GM12878 (cell line): ENCODE measurements around the gene IL34. TPM values are rescaled to one million over a fixed set of nuclear protein-coding genes. Genes with fewer than 3 reads are reported as not detected.

ENCODE experiments used
- ATAC-seq: fragments of 200-7000 bp; cut with Tn5 transposase; 3 replicates; pipeline ENCODE4 v1.9.1; 2020; ENCODE audit warnings: mild to moderate bottlenecking, moderate library complexity
- BruUV-seq: library from RNA; stranded (reverse); fragments of 400-500 nt; replicated peaks from 2 replicates; lab custom pipeline; 2021; lab: Mats Ljungman, UMichigan
- CTCF ChIA-PET: fragments of 300-600 bp; sonication (Branson Sonifier 250); formaldehyde crosslinking; extraction: SDS; loops from one replicate; lab custom pipeline; 2021; ENCODE audit warnings: inconsistent platforms; lab: Yijun Ruan, JAX
- POLR2A ChIA-PET: fragments of 350-600 bp; formaldehyde crosslinking; extraction: SDS; loops from one replicate; lab custom pipeline; 2021; ENCODE audit warnings: inconsistent platforms; lab: Charles Lee
- RAD21 ChIA-PET: fragments of 300-600 bp; sonication (Branson Sonifier 250); formaldehyde crosslinking; loops from one replicate; lab custom pipeline; 2023; ENCODE audit warnings: antibody characterized with exemption; ENCODE audit not compliant: unreplicated experiment; lab: Charles Lee
- SMC1A ChIA-PET: fragments of 300-600 bp; sonication (Branson Sonifier 250); formaldehyde crosslinking; loops from one replicate; lab custom pipeline; 2023; ENCODE audit not compliant: unreplicated experiment, uncharacterized antibody; lab: Charles Lee
- DNase-seq: peaks from one replicate; pipeline ENCODE4 v3.0.0-alpha.2; 2011; ENCODE audit warnings: low read depth, low spot score
- FAIRE-seq: peaks from 3 replicates; lab custom pipeline; 2011; peaks lifted over from hg19 to GRCh38; lab: Jason Lieb, UNC
- H2AFZ ChIP-seq: 2 replicates; pipeline ENCODE4 v1.6.0; 2011; ENCODE audit warnings: low read depth, low read length, control low read depth; ENCODE audit not compliant: control insufficient read depth
- H3K27ac ChIP-seq: 2 replicates; pipeline ENCODE4 v1.5.1; 2011; ENCODE audit warnings: control low read depth; ENCODE audit not compliant: control insufficient read depth, insufficient read depth
- H3K27me3 ChIP-seq, 2 experiments: replicated peaks in 1 of 2; 2 replicates each; pipeline versions ENCODE4 v1.6.0 to v1.6.1; 2011; ENCODE audit warnings: low read length in 1 of 2; ENCODE audit not compliant: control insufficient read depth in 2 of 2, insufficient read depth in 2 of 2
- H3K36me3 ChIP-seq, 2 experiments: 2 replicates each; pipeline ENCODE4 v1.5.1; 2011; ENCODE audit warnings: low read length in 1 of 2; ENCODE audit not compliant: control insufficient read depth in 2 of 2, insufficient read depth in 2 of 2
- H3K4me1 ChIP-seq: 2 replicates; pipeline ENCODE4 v1.6.1; 2011; ENCODE audit warnings: mild to moderate bottlenecking, low read length, moderate library complexity, mixed read lengths; ENCODE audit not compliant: control insufficient read depth, insufficient read depth
- H3K4me2 ChIP-seq: 2 replicates; pipeline ENCODE4 v1.6.0; 2011; ENCODE audit warnings: control low read depth; ENCODE audit not compliant: control insufficient read depth, insufficient read depth
- H3K4me3 ChIP-seq: fragments of 200-600 bp; sonication (generic); 2 replicates; pipeline ENCODE4 v1.5.1; 2016
- H3K79me2 ChIP-seq: 2 replicates; pipeline ENCODE4 v1.6.0; 2011; ENCODE audit warnings: low read length; ENCODE audit not compliant: control insufficient read depth, insufficient read depth
- H3K9ac ChIP-seq: 2 replicates; pipeline ENCODE4 v1.8.0; 2011; ENCODE audit warnings: low read length, control low read depth, mixed read lengths; ENCODE audit not compliant: control insufficient read depth, insufficient read depth
- H3K9me3 ChIP-seq: replicated peaks from 3 replicates; pipeline ENCODE4 v1.5.1; 2011; ENCODE audit warnings: mild to moderate bottlenecking, low read length; ENCODE audit not compliant: control insufficient read depth, insufficient read depth
- H4K20me1 ChIP-seq: 2 replicates; pipeline ENCODE4 v1.6.0; 2011; ENCODE audit not compliant: control insufficient read depth, insufficient read depth
- BACH1 ChIP-seq: fragments of 450-650 bp; IDR thresholded peaks from 2 replicates; pipeline ENCODE4 v1.6.1; 2017; ENCODE audit warnings: mild to moderate bottlenecking, borderline replicate concordance
- CBX3 ChIP-seq: fragments of 200-600 bp; sonication (generic); IDR thresholded peaks from 2 replicates; pipeline ENCODE4 v1.6.1; 2016; ENCODE audit warnings: low read depth, borderline replicate concordance
- ELK1 ChIP-seq: IDR thresholded peaks from 2 replicates; pipeline ENCODE4 v1.6.1; 2012; ENCODE audit warnings: low read depth, low read length, improper control_type of control experiment
- NFYA ChIP-seq: IDR thresholded peaks from 2 replicates; pipeline ENCODE4 v1.6.1; 2011; ENCODE audit warnings: low read depth, mild to moderate bottlenecking, low read length, improper control_type of control experiment, borderline replicate concordance
- NFYB ChIP-seq: IDR thresholded peaks from 2 replicates; pipeline ENCODE4 v1.6.1; 2011; ENCODE audit warnings: low read depth, mild to moderate bottlenecking, low read length, improper control_type of control experiment, moderate library complexity; ENCODE audit not compliant: insufficient read depth
- NKRF ChIP-seq: fragments of 450-650 bp; conservative IDR thresholded peaks from 2 replicates; pipeline ENCODE4 v1.6.1; 2017; ENCODE audit warnings: mild to moderate bottlenecking, moderate library complexity
- POLR2AphosphoS5 ChIP-seq: IDR thresholded peaks from 2 replicates; pipeline ENCODE4 v1.6.1; 2011; ENCODE audit warnings: mild to moderate bottlenecking, low read length, inconsistent platforms
- SMARCA5 ChIP-seq: fragments of 450-650 bp; IDR thresholded peaks from 2 replicates; pipeline ENCODE4 v1.6.1; 2017; ENCODE audit warnings: mild to moderate bottlenecking
- STAT1 ChIP-seq: fragments of 450-650 bp; conservative IDR thresholded peaks from 2 replicates; pipeline ENCODE4 v1.6.1; 2014; ENCODE audit warnings: antibody characterized with exemption, mild to moderate bottlenecking
- TBL1XR1 ChIP-seq: IDR thresholded peaks from 2 replicates; pipeline ENCODE4 v1.6.1; 2012; ENCODE audit warnings: low read depth, low read length, improper control_type of control experiment
- TCF12 ChIP-seq: IDR thresholded peaks from 2 replicates; pipeline ENCODE4 v1.6.1; 2011; ENCODE audit warnings: low read depth, mild to moderate bottlenecking, low read length
- TCF3 ChIP-seq: IDR thresholded peaks from 2 replicates; pipeline ENCODE4 v1.6.1; 2012; ENCODE audit warnings: low read depth, mild to moderate bottlenecking, low read length, borderline replicate concordance; ENCODE audit not compliant: insufficient read depth
- ZZZ3 ChIP-seq: IDR thresholded peaks from 2 replicates; pipeline ENCODE4 v1.6.1; 2011; ENCODE audit warnings: low read depth; ENCODE audit not compliant: control insufficient read depth, insufficient read length
- WGBS: methylation state at CpG from one replicate; pipeline ENCODE4 v1.1.6; 2016; ENCODE audit warnings: low lambda C conversion rate; ENCODE audit not compliant: insufficient replicate concordance, insufficient coverage; ENCODE audit errors: missing lambda C conversion rate; 5-methylcytosine and 5-hydroxymethylcytosine counted together
- in situ Hi-C: fragments of 300-500 bp; cut with MboI; formaldehyde crosslinking; loops from 9 replicates; pipeline ENCODE4 v1.14.3; 2018; ENCODE audit warnings: mixed read lengths
- intact Hi-C: fragments of 100-400 bp; cut with micrococcal nuclease; formaldehyde crosslinking; loops from one replicate; pipeline ENCODE4 v1.14.2; 2022; ENCODE audit not compliant: unreplicated experiment
- polyA plus RNA-seq, 11 experiments: library from polyadenylated mRNA; depleted of rRNA in 4 of 11; unstranded in 6 of 11; stranded (reverse) in 5 of 11; fragments of >200 nt; fragmentation: Nextera tagmentation in 4 of 11; fragmentation: Illumina TruSeq in 1 of 11; extraction: Ambion mirVana in 4 of 11; extraction: Trizol in 1 of 11; gene quantifications; 1 replicate in 1 of 11; 2 replicates in 10 of 11; pipeline versions ENCODE4 v1.2.1 to v1.2.3, GENCODE V29; 2011 to 2016; ENCODE audit warnings: inconsistent platforms in 2 of 11, missing spikeins in 2 of 11, low read depth in 1 of 11
- total RNA-seq, 4 experiments: library from RNA; depleted of rRNA in 3 of 4; stranded (reverse); fragments of >200 nt in 3 of 4; fragmentation: Illumina TruSeq in 1 of 4; extraction: Trizol in 1 of 4; gene quantifications; 2 replicates each; pipeline versions ENCODE4 v1.2.1 to v1.2.3, GENCODE V29; 2013 to 2021
- TF ChIP-seq, protein P1 (sequence below): fragments of 150-350 bp; IDR thresholded peaks from 2 replicates; pipeline ENCODE4 v1.6.1; 2016; ENCODE audit warnings: low read depth, low read length
- TF ChIP-seq, protein P2 (sequence below): fragments of 450-650 bp; IDR thresholded peaks from 2 replicates; pipeline ENCODE4 v1.6.1; 2017; ENCODE audit warnings: low read depth, mild to moderate bottlenecking, moderate library complexity

Gene IL34
- total and polyA plus RNA-seq, 10 of the 15 experiments (the other 5 are each of a cell fraction or from before 2014, with no cell fraction given) = 0.27 to 0.40 TPM; not detected in 8

- H3K27ac ChIP-seq = no peak overlapping the region
- CTCF ChIA-PET = interaction anchor here (3.5 kb wide), 1 partner anchor 91 kb away, joined by 19 read pairs; no protein-coding TSS in a partner anchor
- H3K27me3 ChIP-seq = no peaks in the 10 kb centered on the region
- DNase-seq (no peak), ATAC-seq (no peak), FAIRE-seq (no peak)
- 37% methylated on average over 18 of the region's 18 CpGs for WGBS
- POLR2A ChIA-PET = interaction anchor here (0.6 kb wide), 1 partner anchor 1438 kb away, joined by 3 read pairs; no protein-coding TSS in a partner anchor
- SMC1A ChIA-PET = interaction anchor here (0.6 to 1.0 kb wide), 2 partner anchors 12 to 89 kb away, joined by 3 read pairs; no protein-coding TSS in a partner anchor
- no peaks in the 10 kb centered on the region for H3K9me3 ChIP-seq
- no peaks in the 10 kb centered on the region for H3K36me3 ChIP-seq
- RAD21 ChIA-PET = no interaction called here
- H3K4me3 ChIP-seq = no peak overlapping the region
- H4K20me1 ChIP-seq = no peaks in the 10 kb centered on the region
- H3K4me1 ChIP-seq = no peaks in the 10 kb centered on the region
- no peak overlapping the region for H3K9ac ChIP-seq
- BruUV-seq = no TSS peak
- H2AFZ ChIP-seq = no peak overlapping the region
- H3K79me2 ChIP-seq = no peaks in the 10 kb centered on the region
- intact Hi-C loops = loop anchor here (1.0 kb wide), 1 partner anchor 91 kb away; no protein-coding TSS in a partner anchor
- no peak overlapping the region for H3K4me2 ChIP-seq
- in situ Hi-C loops = no loop called here
- TF ChIP-seq CBX3 (no peak), STAT1 (no peak), TCF3 (no peak), NFYB (no peak), TCF12 (no peak), BACH1 (no peak), ZZZ3 (no peak), TBL1XR1 (no peak), NKRF (no peak), ELK1 (no peak), NFYA (no peak), SMARCA5 (no peak), POLR2AphosphoS5 (no peak)
- TF ChIP-seq, protein P1, sequence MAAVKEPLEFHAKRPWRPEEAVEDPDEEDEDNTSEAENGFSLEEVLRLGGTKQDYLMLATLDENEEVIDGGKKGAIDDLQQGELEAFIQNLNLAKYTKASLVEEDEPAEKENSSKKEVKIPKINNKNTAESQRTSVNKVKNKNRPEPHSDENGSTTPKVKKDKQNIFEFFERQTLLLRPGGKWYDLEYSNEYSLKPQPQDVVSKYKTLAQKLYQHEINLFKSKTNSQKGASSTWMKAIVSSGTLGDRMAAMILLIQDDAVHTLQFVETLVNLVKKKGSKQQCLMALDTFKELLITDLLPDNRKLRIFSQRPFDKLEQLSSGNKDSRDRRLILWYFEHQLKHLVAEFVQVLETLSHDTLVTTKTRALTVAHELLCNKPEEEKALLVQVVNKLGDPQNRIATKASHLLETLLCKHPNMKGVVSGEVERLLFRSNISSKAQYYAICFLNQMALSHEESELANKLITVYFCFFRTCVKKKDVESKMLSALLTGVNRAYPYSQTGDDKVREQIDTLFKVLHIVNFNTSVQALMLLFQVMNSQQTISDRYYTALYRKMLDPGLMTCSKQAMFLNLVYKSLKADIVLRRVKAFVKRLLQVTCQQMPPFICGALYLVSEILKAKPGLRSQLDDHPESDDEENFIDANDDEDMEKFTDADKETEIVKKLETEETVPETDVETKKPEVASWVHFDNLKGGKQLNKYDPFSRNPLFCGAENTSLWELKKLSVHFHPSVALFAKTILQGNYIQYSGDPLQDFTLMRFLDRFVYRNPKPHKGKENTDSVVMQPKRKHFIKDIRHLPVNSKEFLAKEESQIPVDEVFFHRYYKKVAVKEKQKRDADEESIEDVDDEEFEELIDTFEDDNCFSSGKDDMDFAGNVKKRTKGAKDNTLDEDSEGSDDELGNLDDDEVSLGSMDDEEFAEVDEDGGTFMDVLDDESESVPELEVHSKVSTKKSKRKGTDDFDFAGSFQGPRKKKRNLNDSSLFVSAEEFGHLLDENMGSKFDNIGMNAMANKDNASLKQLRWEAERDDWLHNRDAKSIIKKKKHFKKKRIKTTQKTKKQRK = no peak
- TF ChIP-seq, protein P2, sequence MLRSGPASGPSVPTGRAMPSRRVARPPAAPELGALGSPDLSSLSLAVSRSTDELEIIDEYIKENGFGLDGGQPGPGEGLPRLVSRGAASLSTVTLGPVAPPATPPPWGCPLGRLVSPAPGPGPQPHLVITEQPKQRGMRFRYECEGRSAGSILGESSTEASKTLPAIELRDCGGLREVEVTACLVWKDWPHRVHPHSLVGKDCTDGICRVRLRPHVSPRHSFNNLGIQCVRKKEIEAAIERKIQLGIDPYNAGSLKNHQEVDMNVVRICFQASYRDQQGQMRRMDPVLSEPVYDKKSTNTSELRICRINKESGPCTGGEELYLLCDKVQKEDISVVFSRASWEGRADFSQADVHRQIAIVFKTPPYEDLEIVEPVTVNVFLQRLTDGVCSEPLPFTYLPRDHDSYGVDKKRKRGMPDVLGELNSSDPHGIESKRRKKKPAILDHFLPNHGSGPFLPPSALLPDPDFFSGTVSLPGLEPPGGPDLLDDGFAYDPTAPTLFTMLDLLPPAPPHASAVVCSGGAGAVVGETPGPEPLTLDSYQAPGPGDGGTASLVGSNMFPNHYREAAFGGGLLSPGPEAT = no peak
These were observed 34.4 kb downstream of the IL34 start for GRCh38 chr16:70680495-70681381.
